Measurements from ENCODE around the gene DMRTC2. TPM values are rescaled to one million over a fixed set of nuclear protein-coding genes. Genes with fewer than 3 reads are reported as not detected.

Gene DMRTC2
- polyA plus RNA-seq = not detected
- long read RNA-seq, donor 1 = 0 reads
- long read RNA-seq, donor 2 = 0 reads
- long read RNA-seq, donor 3 = 0 reads
- long read RNA-seq, donor 4 = 0 reads
- long read RNA-seq, donor 5 = 0 reads
- long read RNA-seq, donor 6 = 0 reads
- long read RNA-seq, donor 7 = 0 reads
- long read RNA-seq, donor 8 = 0 reads
- long read RNA-seq, donor 9 = 0 reads
- long read RNA-seq, donor 10 = 0 reads
- long read RNA-seq, donor 11 = 0 reads

DNA sequence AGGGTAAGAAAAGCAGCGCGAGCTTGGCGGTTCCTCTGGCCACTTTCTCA, at the start of gene DMRTC2:
TSS of gene DMRTC2 (plus strand) at position 42 of the 50 bp plus-strand sequence. CDS start 2,387 bp downstream, outside the sequence.
- Histone ChIP-seq H3K4me1 (ENCODE audit: control insufficient read depth, insufficient read depth, low read length) (no peaks in the 10 kb centered on the region), H3K4me3 (ENCODE audit: low read length) (no peak within 1 kb of the TSS), H3K27me3 (ENCODE audit: control insufficient read depth, insufficient read depth, low read length) (peaks cover 3% of the 10 kb centered on the region), H3K9me3 (ENCODE audit: control insufficient read depth, low read depth, low read length) (peaks cover 3% of the 10 kb centered on the region), H3K27ac (ENCODE audit: low read length) (no peak within 1 kb of the TSS), H3K36me3 (ENCODE audit: control insufficient read depth, insufficient read depth, low read length) (no peaks in the 10 kb centered on the region)
- WGBS (ENCODE audit: insufficient coverage, low lambda C conversion rate) = no CpG with 5 or more reads among the region's 3 CpGs
- DNase-seq = no peak

DNA sequence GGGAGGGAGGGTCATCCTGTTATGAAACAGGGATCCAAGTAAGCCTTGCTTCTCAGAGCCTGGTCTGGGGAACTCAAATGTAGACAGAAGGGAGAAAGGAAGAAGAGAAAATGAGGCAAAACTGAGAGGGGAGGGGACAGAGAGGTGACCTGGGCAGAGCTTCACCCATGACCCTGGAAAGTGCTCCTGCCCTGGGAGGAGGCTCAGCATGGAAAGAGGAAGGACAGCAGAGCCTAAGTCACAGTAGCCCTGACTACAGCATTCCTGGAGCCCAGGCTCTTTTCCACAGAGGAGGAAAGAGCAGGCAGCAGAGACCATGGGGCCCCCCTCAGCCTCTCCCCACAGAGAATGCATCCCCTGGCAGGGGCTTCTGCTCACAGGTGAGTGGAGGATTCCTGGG, 48.5 kb upstream of the DMRTC2 start, which contains the start of gene CEACAM3:
TSS of gene CEACAM3 (plus strand) at position 226 of the 400 bp plus-strand sequence. CDS start at position 317, 91 bp downstream.
- Histone ChIP-seq H3K4me1 (ENCODE audit: control insufficient read depth, insufficient read depth, low read length) (no peaks in the 10 kb centered on the region), H3K27me3 (ENCODE audit: control insufficient read depth, insufficient read depth, low read length) (peaks cover 27% of the 10 kb centered on the region), H3K9me3 (ENCODE audit: control insufficient read depth, low read depth, low read length) (no peaks in the 10 kb centered on the region), H3K27ac (ENCODE audit: low read length) (no peak within 1 kb of the TSS), H3K4me3 (ENCODE audit: low read length) (no peak within 1 kb of the TSS), H3K36me3 (ENCODE audit: control insufficient read depth, insufficient read depth, low read length) (no peaks in the 10 kb centered on the region)
- DNase-seq = no peak

DNA sequence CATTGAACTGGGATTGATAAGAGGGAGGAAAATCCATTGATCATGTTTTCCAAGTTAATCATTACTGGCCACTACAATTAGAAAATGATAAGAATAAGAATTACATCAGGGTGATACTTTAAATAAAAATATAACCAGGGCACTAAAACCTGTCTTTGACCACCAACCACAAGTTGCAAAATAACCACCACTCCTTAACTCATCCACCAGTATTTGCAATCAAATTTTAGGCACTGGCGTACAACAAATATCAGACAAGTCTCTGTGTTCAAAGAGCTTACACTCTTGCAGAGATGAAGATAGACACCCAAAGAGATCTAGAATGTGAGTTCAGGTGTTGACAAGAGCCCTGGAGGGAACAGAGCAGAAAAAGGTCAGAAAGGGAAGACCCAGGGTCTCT, 47.9 kb upstream of the DMRTC2 start:
- Histone ChIP-seq H3K4me3 (ENCODE audit: low read length) (no peak overlapping the region), H3K4me1 (ENCODE audit: control insufficient read depth, insufficient read depth, low read length) (no peaks in the 10 kb centered on the region), H3K27ac (ENCODE audit: low read length) (no peak overlapping the region), H3K36me3 (ENCODE audit: control insufficient read depth, insufficient read depth, low read length) (no peaks in the 10 kb centered on the region), H3K9me3 (ENCODE audit: control insufficient read depth, low read depth, low read length) (no peaks in the 10 kb centered on the region), H3K27me3 (ENCODE audit: control insufficient read depth, insufficient read depth, low read length) (peaks cover 27% of the 10 kb centered on the region)
- DNase-seq = no peak
- WGBS (ENCODE audit: insufficient coverage, low lambda C conversion rate) = no CpG with 5 or more reads among the region's 1 CpG

DNA sequence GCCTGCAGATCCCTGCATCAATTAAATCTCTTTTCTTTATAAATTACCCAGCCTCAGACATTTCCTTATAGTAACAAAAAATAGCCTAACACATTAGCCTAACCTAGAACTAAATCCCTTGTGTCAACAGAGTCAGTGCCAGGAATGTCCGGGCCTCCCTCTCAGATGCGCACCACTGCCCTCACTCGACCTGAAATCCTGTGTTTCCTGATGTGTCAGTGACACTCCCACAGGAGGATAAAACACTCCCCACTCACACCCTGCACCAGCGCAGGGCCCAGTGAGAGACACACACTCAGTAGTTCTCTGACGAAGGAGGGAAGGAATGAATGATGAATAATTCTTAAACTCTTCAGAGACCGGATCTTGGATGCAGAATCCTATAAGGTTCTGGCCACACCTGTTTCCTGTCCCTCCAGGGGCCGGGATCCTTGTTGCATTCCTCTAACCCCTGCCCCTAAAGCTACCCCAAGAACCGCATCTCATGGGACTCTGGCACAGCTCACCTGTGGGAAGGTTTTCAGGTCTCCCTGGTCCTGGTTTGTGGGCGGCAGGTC, 45.3 kb upstream of the DMRTC2 start:
- peaks cover 17% of the 10 kb centered on the region for H3K27me3 ChIP-seq (ENCODE audit: control insufficient read depth, insufficient read depth, low read length)
- no peak overlapping the region for H3K27ac ChIP-seq (ENCODE audit: low read length)
- no peak for DNase-seq
- no peaks in the 10 kb centered on the region for H3K36me3 ChIP-seq (ENCODE audit: control insufficient read depth, insufficient read depth, low read length)
- WGBS (ENCODE audit: insufficient coverage, low lambda C conversion rate) = no CpG with 5 or more reads among the region's 9 CpGs
- H3K4me3 ChIP-seq (ENCODE audit: low read length) = no peak overlapping the region
- no peaks in the 10 kb centered on the region for H3K4me1 ChIP-seq (ENCODE audit: control insufficient read depth, insufficient read depth, low read length)
- no peaks in the 10 kb centered on the region for H3K9me3 ChIP-seq (ENCODE audit: control insufficient read depth, low read depth, low read length)

DNA sequence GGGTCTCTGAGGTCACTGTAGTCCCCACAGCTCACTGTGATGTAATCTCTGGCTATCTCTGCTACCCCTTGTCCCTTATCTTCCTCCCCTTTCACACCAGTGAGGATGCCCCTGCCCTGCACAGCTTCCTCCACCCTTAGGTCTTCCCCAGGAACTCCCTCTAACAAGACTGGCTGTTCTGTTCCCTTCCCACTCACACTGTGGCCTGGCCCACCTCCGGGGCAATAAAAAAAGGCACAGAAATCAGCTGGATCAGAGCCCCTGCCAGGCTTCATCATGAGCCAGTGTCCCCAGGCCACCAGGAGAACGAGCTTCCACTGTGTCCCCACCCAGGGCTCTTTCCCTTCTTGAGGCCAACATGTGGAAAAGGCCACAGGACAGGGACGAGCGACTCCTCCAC, 43.8 kb upstream of the DMRTC2 start:
- DNase-seq = no peak
- H3K27me3 ChIP-seq (ENCODE audit: control insufficient read depth, insufficient read depth, low read length) = peaks cover 13% of the 10 kb centered on the region

DNA sequence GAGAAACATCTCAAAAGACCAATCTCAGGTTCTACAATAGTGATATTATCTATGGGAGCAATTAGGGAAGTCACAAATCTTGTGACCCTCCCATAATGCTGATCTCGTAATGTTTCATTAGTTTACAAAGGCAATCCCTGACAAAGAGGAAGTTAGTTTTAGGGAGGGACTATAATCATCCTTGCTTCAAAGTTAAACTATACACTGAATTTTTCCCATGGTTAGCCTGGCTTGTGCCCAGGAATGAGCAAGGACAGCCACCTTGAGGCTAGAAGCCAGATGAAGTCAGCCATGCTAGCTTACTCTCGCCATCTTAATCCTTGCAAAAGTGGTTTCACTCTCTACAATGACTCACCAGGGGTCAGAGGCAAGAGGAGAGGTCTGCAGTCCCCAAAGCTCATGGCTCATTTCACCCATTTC, 43.0 kb upstream of the DMRTC2 start:
- H3K27ac ChIP-seq (ENCODE audit: low read length) = no peak overlapping the region
- H3K36me3 ChIP-seq (ENCODE audit: control insufficient read depth, insufficient read depth, low read length) = no peaks in the 10 kb centered on the region
- no peak for DNase-seq
- no peak overlapping the region for H3K4me3 ChIP-seq (ENCODE audit: low read length)
- H3K9me3 ChIP-seq (ENCODE audit: control insufficient read depth, low read depth, low read length) = no peaks in the 10 kb centered on the region
- H3K4me1 ChIP-seq (ENCODE audit: control insufficient read depth, insufficient read depth, low read length) = no peaks in the 10 kb centered on the region
- H3K27me3 ChIP-seq (ENCODE audit: control insufficient read depth, insufficient read depth, low read length) = peaks cover 6% of the 10 kb centered on the region
- WGBS (ENCODE audit: insufficient coverage, low lambda C conversion rate) = 60% methylated on average over 1 of the region's 2 CpGs

More for the DNA sequence above, 43.8 kb upstream of the DMRTC2 start:
- H3K4me1 ChIP-seq (ENCODE audit: control insufficient read depth, insufficient read depth, low read length) = no peaks in the 10 kb centered on the region
- H3K4me3 ChIP-seq (ENCODE audit: low read length) = no peak overlapping the region
- H3K27ac ChIP-seq (ENCODE audit: low read length) = no peak overlapping the region
- 80% methylated on average over 2 of the region's 4 CpGs for WGBS (ENCODE audit: insufficient coverage, low lambda C conversion rate)
- H3K9me3 ChIP-seq (ENCODE audit: control insufficient read depth, low read depth, low read length) = no peaks in the 10 kb centered on the region
- H3K36me3 ChIP-seq (ENCODE audit: control insufficient read depth, insufficient read depth, low read length) = no peaks in the 10 kb centered on the region

DNA sequence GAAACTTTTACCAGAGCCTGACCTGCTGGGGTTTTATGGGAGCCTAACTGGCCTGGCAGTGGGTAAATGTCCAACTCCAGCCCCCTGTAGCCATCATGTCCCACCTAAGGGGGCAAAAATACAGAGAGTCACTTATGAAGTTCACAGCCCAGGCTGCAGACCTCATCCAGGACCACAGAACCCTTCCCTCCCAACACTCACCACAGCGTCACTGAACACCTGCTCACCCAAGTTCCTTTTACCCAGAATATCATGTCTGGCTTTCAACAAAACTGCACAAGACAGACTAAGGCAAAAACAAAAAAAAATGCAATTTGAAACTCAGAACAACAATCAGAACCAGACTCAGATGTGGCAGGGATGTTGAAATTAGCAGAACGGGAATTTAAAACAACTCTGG, 42.1 kb upstream of the DMRTC2 start:
- no peak overlapping the region for H3K27ac ChIP-seq (ENCODE audit: low read length)
- no peaks in the 10 kb centered on the region for H3K9me3 ChIP-seq (ENCODE audit: control insufficient read depth, low read depth, low read length)
- H3K27me3 ChIP-seq (ENCODE audit: control insufficient read depth, insufficient read depth, low read length) = peaks cover 6% of the 10 kb centered on the region
- H3K4me1 ChIP-seq (ENCODE audit: control insufficient read depth, insufficient read depth, low read length) = no peaks in the 10 kb centered on the region
- no peak overlapping the region for H3K4me3 ChIP-seq (ENCODE audit: low read length)
- 63% methylated on average over 1 of the region's 2 CpGs for WGBS (ENCODE audit: insufficient coverage, low lambda C conversion rate)
- DNase-seq = no peak
- no peaks in the 10 kb centered on the region for H3K36me3 ChIP-seq (ENCODE audit: control insufficient read depth, insufficient read depth, low read length)

DNA sequence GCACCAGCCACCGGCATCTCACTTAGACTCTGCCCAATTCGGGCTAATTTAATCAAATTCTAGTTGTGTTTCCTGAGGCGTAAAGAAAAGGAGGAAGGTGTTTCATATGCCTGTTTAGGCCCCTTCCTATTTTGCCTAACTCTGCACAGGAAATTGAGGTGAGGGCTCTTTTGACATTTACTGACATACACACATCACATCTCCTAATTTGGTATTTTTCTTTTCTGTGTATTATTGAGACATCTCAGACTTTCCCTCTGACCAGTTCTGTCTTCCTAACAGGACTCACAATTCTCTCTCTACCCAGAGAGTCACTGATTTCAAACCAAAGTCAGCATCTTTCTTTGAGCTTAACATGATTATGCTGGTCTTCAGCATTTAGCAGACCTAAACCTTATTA, 40.5 kb upstream of the DMRTC2 start:
- WGBS (ENCODE audit: insufficient coverage, low lambda C conversion rate) = no CpG with 5 or more reads among the region's 3 CpGs
- no peak overlapping the region for H3K27ac ChIP-seq (ENCODE audit: low read length)
- no peaks in the 10 kb centered on the region for H3K4me1 ChIP-seq (ENCODE audit: control insufficient read depth, insufficient read depth, low read length)
- H3K36me3 ChIP-seq (ENCODE audit: control insufficient read depth, insufficient read depth, low read length) = no peaks in the 10 kb centered on the region
- no peaks in the 10 kb centered on the region for H3K9me3 ChIP-seq (ENCODE audit: control insufficient read depth, low read depth, low read length)
- H3K4me3 ChIP-seq (ENCODE audit: low read length) = no peak overlapping the region
- no peak for DNase-seq
- H3K27me3 ChIP-seq (ENCODE audit: control insufficient read depth, insufficient read depth, low read length) = peaks cover 6% of the 10 kb centered on the region

DNA sequence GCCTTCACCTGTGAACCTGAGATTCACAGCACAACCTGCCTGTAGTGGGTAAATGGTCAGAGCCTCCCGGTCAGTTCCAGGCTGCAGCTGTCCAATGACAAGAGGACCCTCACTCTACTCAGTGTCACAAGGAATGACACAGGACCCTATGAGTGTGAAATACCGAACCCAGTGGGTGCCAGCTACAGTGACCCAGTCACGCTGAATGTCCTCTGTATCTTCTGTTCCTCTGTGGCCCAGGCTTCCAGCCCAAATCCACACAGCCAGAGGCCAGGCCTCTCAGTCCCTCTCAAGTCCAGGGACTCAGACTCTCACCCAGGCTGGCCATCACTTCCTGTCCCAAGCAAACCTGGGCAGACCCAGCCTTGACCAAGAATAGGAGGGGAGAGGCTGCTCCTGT, 37.7 kb upstream of the DMRTC2 start:
- DNase-seq = no peak
- no peaks in the 10 kb centered on the region for H3K4me1 ChIP-seq (ENCODE audit: control insufficient read depth, insufficient read depth, low read length)
- H3K27me3 ChIP-seq (ENCODE audit: control insufficient read depth, insufficient read depth, low read length) = no peaks in the 10 kb centered on the region
- WGBS (ENCODE audit: insufficient coverage, low lambda C conversion rate) = no CpG with 5 or more reads among the region's 3 CpGs
- no peaks in the 10 kb centered on the region for H3K36me3 ChIP-seq (ENCODE audit: control insufficient read depth, insufficient read depth, low read length)
- no peaks in the 10 kb centered on the region for H3K9me3 ChIP-seq (ENCODE audit: control insufficient read depth, low read depth, low read length)
- no peak overlapping the region for H3K4me3 ChIP-seq (ENCODE audit: low read length)
- H3K27ac ChIP-seq (ENCODE audit: low read length) = no peak overlapping the region

DNA sequence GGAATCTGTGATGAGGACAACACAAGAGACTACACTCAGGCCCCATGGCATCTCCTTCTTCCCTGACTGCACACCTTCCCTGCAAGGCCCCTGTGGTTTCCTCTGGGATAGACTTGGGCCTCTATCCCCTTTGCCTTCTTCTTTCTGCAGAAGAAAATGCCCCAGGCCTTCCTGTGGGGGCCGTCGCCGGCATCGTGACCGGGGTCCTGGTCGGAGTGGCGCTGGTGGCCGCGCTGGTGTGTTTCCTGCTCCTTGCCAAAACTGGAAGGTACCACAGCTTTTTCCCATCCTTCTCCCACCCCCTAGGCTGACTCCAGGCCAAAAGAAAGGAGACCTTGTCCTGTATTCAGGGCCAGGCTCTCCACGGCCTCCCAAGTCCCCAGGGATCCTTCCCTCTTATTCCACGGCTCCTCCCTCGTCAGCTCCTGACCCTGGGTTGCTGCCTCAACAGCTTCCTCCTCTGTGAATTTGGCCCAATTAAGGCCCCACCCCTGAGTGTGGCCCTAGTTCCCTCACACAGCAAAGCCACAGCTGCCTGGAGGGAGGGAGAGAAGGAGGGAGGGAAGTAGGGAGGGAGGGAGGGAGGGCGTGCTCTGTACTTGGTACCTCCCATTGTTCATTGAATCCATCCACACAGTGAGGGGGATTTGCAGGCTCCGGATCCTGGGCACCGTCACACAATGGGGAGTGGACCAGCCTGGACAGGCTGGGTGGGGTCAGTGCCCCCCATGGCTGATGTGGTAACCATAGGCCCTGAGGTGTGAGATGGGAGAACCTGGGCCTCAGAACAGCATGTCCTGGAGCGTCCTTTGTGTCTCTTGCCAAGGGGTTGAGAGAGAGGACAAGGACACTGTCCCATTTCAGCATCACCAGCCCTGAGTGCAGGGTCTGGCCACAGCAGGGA, 35.9 kb upstream of the DMRTC2 start:
- Histone ChIP-seq H3K36me3 (ENCODE audit: control insufficient read depth, insufficient read depth, low read length) (no peaks in the 10 kb centered on the region), H3K4me1 (ENCODE audit: control insufficient read depth, insufficient read depth, low read length) (no peaks in the 10 kb centered on the region), H3K4me3 (ENCODE audit: low read length) (no peak overlapping the region), H3K27me3 (ENCODE audit: control insufficient read depth, insufficient read depth, low read length) (no peaks in the 10 kb centered on the region), H3K27ac (ENCODE audit: low read length) (no peak overlapping the region), H3K9me3 (ENCODE audit: control insufficient read depth, low read depth, low read length) (no peaks in the 10 kb centered on the region)
- no peak for DNase-seq
- no CpG with 5 or more reads among the region's 16 CpGs for WGBS (ENCODE audit: insufficient coverage, low lambda C conversion rate)

DNA sequence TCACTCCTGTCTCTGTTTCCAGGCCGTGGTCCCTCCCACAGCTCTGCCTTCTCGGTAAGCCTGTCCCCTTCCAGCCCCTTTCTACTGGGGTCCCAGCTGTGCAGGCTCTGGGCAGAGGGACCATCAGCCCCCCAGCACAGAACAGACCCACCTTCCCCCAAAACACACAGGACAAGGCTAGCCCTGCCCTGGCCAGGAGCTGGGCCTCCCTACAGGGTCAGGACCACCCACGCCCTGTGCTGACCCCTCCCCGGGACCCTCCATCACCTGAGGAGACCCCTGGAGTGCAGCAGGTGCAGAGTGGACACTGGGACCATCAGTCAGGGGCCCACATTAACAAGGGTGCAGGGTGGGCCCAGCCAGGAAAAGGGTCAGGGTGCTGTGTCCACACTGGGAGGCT, 34.5 kb upstream of the DMRTC2 start:
- no CpG with 5 or more reads among the region's 4 CpGs for WGBS (ENCODE audit: insufficient coverage, low lambda C conversion rate)
- no peaks in the 10 kb centered on the region for H3K9me3 ChIP-seq (ENCODE audit: control insufficient read depth, low read depth, low read length)
- H3K36me3 ChIP-seq (ENCODE audit: control insufficient read depth, insufficient read depth, low read length) = no peaks in the 10 kb centered on the region
- no peak overlapping the region for H3K4me3 ChIP-seq (ENCODE audit: low read length)
- no peak overlapping the region for H3K27ac ChIP-seq (ENCODE audit: low read length)
- DNase-seq = no peak
- no peaks in the 10 kb centered on the region for H3K27me3 ChIP-seq (ENCODE audit: control insufficient read depth, insufficient read depth, low read length)
- H3K4me1 ChIP-seq (ENCODE audit: control insufficient read depth, insufficient read depth, low read length) = no peaks in the 10 kb centered on the region
